Stromal cell of bone marrow (primary cell): ENCODE data around the gene CFDP1.
A peak's percentile ranks its signal among the peaks of the same experiment; 100 is the strongest.

ENCODE experiments used
- DNase-seq: peaks from one replicate; pipeline ENCODE4 v3.0.0-alpha.2; 2012; ENCODE audit warnings: low read depth

CFDP1 gene

GRCh38 chr16:75264999-75265910 lies 168.0 kb downstream of the CFDP1 start:
- no peak for DNase-seq

GRCh38 chr16:75264457-75264998 lies 168.8 kb downstream of the CFDP1 start:
- DNase-seq = no peak

- no peak for DNase-seq
Measured at GRCh38 chr16:75263963-75264445, 169.3 kb downstream of the CFDP1 start.

- no peak for DNase-seq
Measured at GRCh38 chr16:75263291-75263962, 169.9 kb downstream of the CFDP1 start.

GRCh38 chr16:75262800-75263127 lies 170.5 kb downstream of the CFDP1 start:
- DNase-seq = no peak

GRCh38 chr16:75262104-75262799 lies 171.1 kb downstream of the CFDP1 start:
- no peak for DNase-seq

GRCh38 chr16:75261590-75262078 lies 171.7 kb downstream of the CFDP1 start:
- no peak for DNase-seq

GRCh38 chr16:75260851-75261589 lies 172.3 kb downstream of the CFDP1 start:
- DNase-seq = no peak

- no peak for DNase-seq
Measured at GRCh38 chr16:75258807-75259141, 174.5 kb downstream of the CFDP1 start.

- DNase-seq = no peak
Measured at GRCh38 chr16:75257886-75258806, 175.2 kb downstream of the CFDP1 start.

- no peak for DNase-seq
Measured at GRCh38 chr16:75256696-75257343, 176.5 kb downstream of the CFDP1 start.

GRCh38 chr16:75256059-75256571 lies 177.2 kb downstream of the CFDP1 start:
- no peak for DNase-seq

- DNase-seq = no peak
Measured at GRCh38 chr16:75254359-75254837, 178.9 kb downstream of the CFDP1 start.

GRCh38 chr16:75252946-75253911 lies 180.1 kb downstream of the CFDP1 start:
- DNase-seq = no peak

GRCh38 chr16:75252049-75252864 lies 181.0 kb downstream of the CFDP1 start:
- DNase-seq = no peak

- DNase-seq = peak; percentile 79
Measured at GRCh38 chr16:75251280-75252048, 181.8 kb downstream of the CFDP1 start, which contains the start of gene BCAR1. TSS of gene BCAR1 (minus strand) at chr16:75251624. CDS start at chr16:75251482, 142 bp downstream.
